HG02571 (cell line): ENCODE data around the gene CFAP299.
A peak's percentile ranks its signal among the peaks of the same experiment; 100 is the strongest.
"Not testable (repeated sequence)": the region's sequence is repeated elsewhere in the genome, so short reads cannot be mapped to it uniquely, and the experiment has no call there.

Experiments used
- ATAC-seq: cut with Tn5 transposase; IDR thresholded peaks from one replicate; pipeline ENCODE4 v1.9.1; 2021; ENCODE audit warnings: mild to moderate bottlenecking, moderate library complexity; ENCODE audit not compliant: unreplicated experiment

Gene CFAP299

GRCh38 chr4:80324171-80324570, 11.4 kb upstream of the CFAP299 start:
- no peak for ATAC-seq

- no peak for ATAC-seq
These were observed 3.8 kb upstream of the CFAP299 start for GRCh38 chr4:80331693-80332092.

GRCh38 chr4:80333121-80333520, 2.4 kb upstream of the CFAP299 start:
- no peak for ATAC-seq

- no peak for ATAC-seq
These were observed 962 bp upstream of the CFAP299 start for GRCh38 chr4:80334568-80334967.

GRCh38 chr4:80335226-80335553, 340 bp upstream of the CFAP299 start:
- no peak for ATAC-seq

- no peak for ATAC-seq
These were observed 1.1 kb downstream of the CFAP299 start for GRCh38 chr4:80336582-80336981.

- no peak for ATAC-seq
These were observed 4.5 kb downstream of the CFAP299 start for GRCh38 chr4:80340036-80340435.

- not testable (repeated sequence) for ATAC-seq
These were observed 7.2 kb downstream of the CFAP299 start for GRCh38 chr4:80342684-80343083.

- ATAC-seq = no peak
These were observed 8.4 kb downstream of the CFAP299 start for GRCh38 chr4:80343887-80344286.

- ATAC-seq = no peak
These were observed 24.6 kb downstream of the CFAP299 start for GRCh38 chr4:80360084-80360483.

- ATAC-seq = no peak
These were observed 25.4 kb downstream of the CFAP299 start for GRCh38 chr4:80360900-80361299.

- ATAC-seq = no peak
These were observed 25.9 kb downstream of the CFAP299 start for GRCh38 chr4:80361329-80361900.

GRCh38 chr4:80362578-80363181, 27.1 kb downstream of the CFAP299 start:
- ATAC-seq = no peak

- peak; percentile 68 for ATAC-seq
These were observed 30.4 kb downstream of the CFAP299 start for GRCh38 chr4:80365928-80366327.

- ATAC-seq = no peak
These were observed 32.2 kb downstream of the CFAP299 start for GRCh38 chr4:80367737-80368136.

GRCh38 chr4:80370635-80371034, 35.1 kb downstream of the CFAP299 start:
- no peak for ATAC-seq

- ATAC-seq = no peak
These were observed 35.5 kb downstream of the CFAP299 start for GRCh38 chr4:80371046-80371445.

- no peak for ATAC-seq
These were observed 38.6 kb downstream of the CFAP299 start for GRCh38 chr4:80374180-80374579.

GRCh38 chr4:80382090-80382832, 46.7 kb downstream of the CFAP299 start:
- ATAC-seq = no peak

- ATAC-seq = no peak
These were observed 50.1 kb downstream of the CFAP299 start for GRCh38 chr4:80385397-80386280.

GRCh38 chr4:80386281-80386886, 50.9 kb downstream of the CFAP299 start:
- ATAC-seq = no peak
